ENCODE results near the gene OR8D1. TPM values are rescaled to one million over a fixed set of nuclear protein-coding genes. Genes with fewer than 3 reads are reported as not detected.

Gene OR8D1
- total and polyA plus RNA-seq, 2 of the 8 experiments (the other 6 are each of a cell fraction or from before 2014, with no cell fraction given), result not detected

DNA sequence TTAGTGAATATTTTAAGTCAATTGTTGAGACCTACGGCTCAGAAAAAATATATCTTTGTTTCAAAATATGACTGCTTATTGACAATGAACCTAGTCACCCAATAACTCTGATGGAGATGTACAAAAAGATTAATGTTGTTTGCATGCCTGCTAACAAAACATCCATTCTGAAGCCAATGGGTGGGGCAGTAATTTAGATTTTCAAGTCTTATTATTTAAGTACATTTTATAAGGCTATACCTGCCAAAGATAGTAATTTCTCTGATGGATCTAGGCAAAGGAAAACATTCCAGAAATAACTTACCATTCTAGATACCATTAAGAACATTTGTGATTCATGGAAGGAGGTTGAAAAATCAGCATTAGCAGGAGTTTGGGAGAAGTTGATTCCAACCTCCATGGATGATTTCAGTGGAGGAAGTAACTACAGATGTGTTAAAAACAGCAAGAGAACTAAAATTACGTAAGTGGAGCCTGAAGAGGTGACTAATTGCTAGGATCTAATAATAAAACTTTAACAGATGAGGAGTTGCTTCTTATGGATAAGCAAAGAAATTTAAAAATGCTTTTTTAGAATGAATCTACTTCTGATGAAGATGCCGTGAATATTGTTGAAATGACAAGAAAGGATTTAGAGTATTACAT, 32.7 kb upstream of the OR8D1 start:
- Histone ChIP-seq H4K8ac (ENCODE audit: extremely low read depth, insufficient read depth, low read length) (no peak overlapping the region), H2BK20ac (ENCODE audit: low read length) (no peak overlapping the region), H3K9me3 (ENCODE audit: insufficient read depth in 2 of 2, low read depth in 1 of 2, low read length in 1 of 2) (no peaks in the 10 kb centered on the region), H3K4me3 (ENCODE audit: extremely low read depth in 1 of 4, insufficient read depth in 2 of 4, low read depth in 3 of 4, low read length in 4 of 4) (no peak overlapping the region), H3K79me2 (ENCODE audit: control insufficient read depth in 1 of 2, insufficient read depth in 2 of 2, low read length in 2 of 2) (no peaks in the 10 kb centered on the region), H3K23ac (ENCODE audit: insufficient read length) (no peak overlapping the region), H2AFZ (ENCODE audit: low read length) (no peak overlapping the region), H2AK5ac (ENCODE audit: low read depth, low read length) (no peak overlapping the region), H2BK5ac (ENCODE audit: low read depth, low read length) (no peak overlapping the region), H2BK120ac (replicated peaks; ENCODE audit: low read depth, low read length) (no peak overlapping the region), H3K27me3 (replicated peaks in 1 of 4; ENCODE audit: control insufficient read depth in 3 of 4, extremely low read depth in 1 of 4, insufficient read depth in 3 of 4, low read length in 3 of 4) (no peaks in the 10 kb centered on the region), H2BK15ac (ENCODE audit: low read length) (no peak overlapping the region), H3K14ac (ENCODE audit: insufficient read length) (no peak overlapping the region), H3K9ac (replicated peaks in 1 of 4; ENCODE audit: extremely low read depth in 1 of 4, low read depth in 3 of 4, low read length in 3 of 4) (no peak overlapping the region), H3K23me2 (ENCODE audit: low read depth, low read length) (no peaks in the 10 kb centered on the region), H4K20me1 (replicated peaks in 1 of 2; ENCODE audit: control insufficient read depth in 1 of 2, insufficient read depth in 2 of 2, low read length in 2 of 2) (no peaks in the 10 kb centered on the region), H3K36me3 (ENCODE audit: control insufficient read depth in 2 of 4, insufficient read depth in 4 of 4, low read length in 3 of 4) (no peaks in the 10 kb centered on the region), H3K4me2 (ENCODE audit: insufficient read depth in 1 of 2, low read depth in 2 of 2, low read length in 2 of 2) (no peak overlapping the region), H3K79me1 (ENCODE audit: low read depth, low read length) (no peaks in the 10 kb centered on the region), H4K91ac (replicated peaks; ENCODE audit: insufficient read length, low read length) (no peak overlapping the region), H2BK12ac (ENCODE audit: low read depth, low read length) (no peak overlapping the region), H4K5ac (ENCODE audit: insufficient read length, low read depth, low read length) (no peak overlapping the region), H3K18ac (ENCODE audit: extremely low read depth, low read length) (no peak overlapping the region), H3K27ac (ENCODE audit: low read depth, low read length) (no peak overlapping the region), H3K4me1 (replicated peaks in 1 of 4; ENCODE audit: control insufficient read depth in 3 of 4, insufficient read depth in 4 of 4, low read length in 3 of 4) (no peaks in the 10 kb centered on the region), H3K56ac (replicated peaks; ENCODE audit: insufficient read length, low read depth, low read length) (no peak overlapping the region), H3K4ac (replicated peaks; ENCODE audit: insufficient read length, low read depth, low read length) (no peak overlapping the region)
- WGBS, 2 experiments (ENCODE audit: extremely low coverage in 1 of 2, insufficient coverage in 1 of 2, insufficient read length in 1 of 2, insufficient replicate concordance in 2 of 2, low coverage in 1 of 2, low lambda C conversion rate in 2 of 2, missing lambda C conversion rate in 1 of 2), result 60% methylated on average over 3 of the region's 3 CpGs; no CpG with 5 or more reads in 1 of the 2 experiments
- FAIRE-seq, result no peak
- POLR2A ChIA-PET (ENCODE audit: partially characterized antibody), result no interaction called here
- CTCF ChIA-PET (ENCODE audit: partially characterized antibody), result no interaction called here
- no peak for TF ChIP-seq TCF12 (IDR thresholded peaks at IDR 0.05; ENCODE audit: low read depth, low read length)
- no peak for TF ChIP-seq BRCA1 (IDR thresholded peaks at IDR 0.05; ENCODE audit: low read depth, low read length)
- TF ChIP-seq, protein P1, sequence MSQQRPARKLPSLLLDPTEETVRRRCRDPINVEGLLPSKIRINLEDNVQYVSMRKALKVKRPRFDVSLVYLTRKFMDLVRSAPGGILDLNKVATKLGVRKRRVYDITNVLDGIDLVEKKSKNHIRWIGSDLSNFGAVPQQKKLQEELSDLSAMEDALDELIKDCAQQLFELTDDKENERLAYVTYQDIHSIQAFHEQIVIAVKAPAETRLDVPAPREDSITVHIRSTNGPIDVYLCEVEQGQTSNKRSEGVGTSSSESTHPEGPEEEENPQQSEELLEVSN (IDR thresholded peaks at IDR 0.05), result no peak
- TF ChIP-seq HDAC2 (IDR thresholded peaks at IDR 0.05; ENCODE audit: borderline replicate concordance in 1 of 2, low read depth in 2 of 2, low read length in 2 of 2), result no peak
- no peak for TF ChIP-seq JUN (IDR thresholded peaks at IDR 0.05; ENCODE audit: low read depth, low read length)
- no peak for TF ChIP-seq RXRA (IDR thresholded peaks at IDR 0.05; ENCODE audit: insufficient read depth, low read depth, low read length)
- no peak for DNase-seq (ENCODE audit: low read depth in 1 of 2, low spot score in 2 of 2)
